GM23248 (cell line): ENCODE results near the gene LENG9.

Experiments used
- EZH2 ChIP-seq: fragments of 200-600 bp; sonication (generic); IDR thresholded peaks from 2 replicates; pipeline ENCODE4 v1.6.1; 2018; ENCODE audit warnings: antibody characterized with exemption, mild to moderate bottlenecking; ENCODE audit not compliant: insufficient read depth, poor library complexity, severe bottlenecking
- EZH2phosphoT487 ChIP-seq: fragments of 200-600 bp; sonication (generic); IDR thresholded peaks from 2 replicates; pipeline ENCODE4 v1.6.1; 2018; ENCODE audit warnings: antibody characterized with exemption, moderate library complexity, mild to moderate bottlenecking, low read depth; ENCODE audit not compliant: insufficient read depth

GRCh38 chr19:54473892-54474372 lies 10.4 kb upstream of the LENG9 start:
- no peak for TF ChIP-seq EZH2
- TF ChIP-seq EZH2phosphoT487, result no peak
